Right ventricle myocardium inferior (tissue), 1 donor: Measurements from ENCODE around the gene MEIKIN. TPM values are rescaled to one million over a fixed set of nuclear protein-coding genes. Genes with fewer than 3 reads are reported as not detected.
"Not testable (repeated sequence)": the region's sequence is repeated elsewhere in the genome, so short reads cannot be mapped to it uniquely, and the experiment has no call there.

ENCODE experiments used
- ATAC-seq: fragments of 200-7000 bp; cut with Tn5 transposase; one replicate; pipeline ENCODE4 v1.9.1; 2020; ENCODE audit warnings: mild to moderate bottlenecking, moderate library complexity
- DNase-seq: peaks from one replicate; pipeline ENCODE4 v3.0.0; 2021; ENCODE audit errors: missing footprints
- intact Hi-C: fragments of 100-400 bp; cut with DNase I; formaldehyde crosslinking; loops from one replicate; pipeline ENCODE4 v1.11.0; 2022
- total RNA-seq: library from RNA; stranded (reverse); fragmentation: NEBNext Ultra II Directional; extraction: Animal tissue kit (Norgen Biotek cat#: 25700); gene quantifications from one replicate; pipeline ENCODE4 v1.2.1, GENCODE V29; 2021
- donor health status: DM: no; HTN: yes; CAD: no; lungs with severe emphysema.

MEIKIN gene
- total RNA-seq, 1 donor from 2014 or later = not detected

- intact Hi-C loops = not testable (repeated sequence)
These were observed 112.8 kb downstream of the MEIKIN start for GRCh38 chr5:131832702-131833101.

GRCh38 chr5:131825404-131826013 lies 120.0 kb downstream of the MEIKIN start:
- intact Hi-C loops = no loop called here
- no peak for DNase-seq
- no peak for ATAC-seq

More at GRCh38 chr5:131832702-131833101, 112.8 kb downstream of the MEIKIN start:
- ATAC-seq, DNase-seq: not testable (repeated sequence)

- no peak for DNase-seq
- intact Hi-C loops = no loop called here
- ATAC-seq = no peak
These were observed 120.8 kb downstream of the MEIKIN start for GRCh38 chr5:131824631-131825030.

GRCh38 chr5:131821221-131821620 lies 124.2 kb downstream of the MEIKIN start:
- ATAC-seq (no peak), DNase-seq (no peak)
- intact Hi-C loops = no loop called here

GRCh38 chr5:131818001-131818724 lies 127.3 kb downstream of the MEIKIN start:
- DNase-seq = no peak
- ATAC-seq = no peak
- intact Hi-C loops = no loop called here

GRCh38 chr5:131814990-131815389 lies 130.5 kb downstream of the MEIKIN start:
- intact Hi-C loops = no loop called here
- DNase-seq (no peak), ATAC-seq (no peak)

- DNase-seq (no peak), ATAC-seq (no peak)
- intact Hi-C loops = no loop called here
These were observed 132.9 kb downstream of the MEIKIN start for GRCh38 chr5:131812371-131813160.

- ATAC-seq = peak; percentile 77
- intact Hi-C loops = loop anchor here (2.0 kb wide), 1 partner anchor 196 kb away; no protein-coding TSS in a partner anchor
- DNase-seq = no peak
These were observed 134.8 kb downstream of the MEIKIN start for GRCh38 chr5:131810510-131811249.

GRCh38 chr5:131796793-131797693 lies 148.4 kb downstream of the MEIKIN start, which contains the start of gene FNIP1:
TSS of gene FNIP1 (minus strand) at chr5:131797017. CDS start at chr5:131796921, 96 bp downstream.
- intact Hi-C loops = loop anchor here (2.0 to 10.0 kb wide), 6 partner anchors 40 to 1168 kb away; partner anchors contain the start of genes AFF4, LYRM7 and RAPGEF6
- DNase-seq (peak; percentile 100), ATAC-seq (peak; percentile 99)

GRCh38 chr5:131795879-131796792 lies 149.3 kb downstream of the MEIKIN start:
- peak; percentile 82 for ATAC-seq
- peak; percentile 92 for DNase-seq
- intact Hi-C loops = loop anchor here (2.0 to 10.0 kb wide), 6 partner anchors 39 to 1169 kb away; partner anchors contain the start of genes AFF4, LYRM7 and RAPGEF6

- intact Hi-C loops = loop anchor here (5.0 to 10.0 kb wide), 4 partner anchors 38 to 1170 kb away; partner anchors contain the start of genes AFF4 and LYRM7
- no peak for DNase-seq
- ATAC-seq = no peak
These were observed 150.2 kb downstream of the MEIKIN start for GRCh38 chr5:131795228-131795627.

- ATAC-seq (no peak), DNase-seq (no peak)
- intact Hi-C loops = loop anchor here (10.0 kb wide), 1 partner anchor 1170 kb away; the partner anchor contains the start of gene AFF4
These were observed 150.9 kb downstream of the MEIKIN start for GRCh38 chr5:131794586-131794985.

- no peak for DNase-seq
- intact Hi-C loops = loop anchor here (10.0 kb wide), 1 partner anchor 1172 kb away; the partner anchor contains the start of gene AFF4
- ATAC-seq = no peak
These were observed 152.6 kb downstream of the MEIKIN start for GRCh38 chr5:131792896-131793295.

GRCh38 chr5:131791866-131792265 lies 153.6 kb downstream of the MEIKIN start:
- DNase-seq (no peak), ATAC-seq (no peak)
- intact Hi-C loops = loop anchor here (10.0 kb wide), 1 partner anchor 1173 kb away; the partner anchor contains the start of gene AFF4

- intact Hi-C loops = loop anchor here (10.0 kb wide), 1 partner anchor 1174 kb away; the partner anchor contains the start of gene AFF4
- ATAC-seq (no peak), DNase-seq (no peak)
These were observed 154.9 kb downstream of the MEIKIN start for GRCh38 chr5:131790550-131790949.

- DNase-seq = no peak
- ATAC-seq = no peak
- intact Hi-C loops = loop anchor here (10.0 kb wide), 1 partner anchor 1175 kb away; the partner anchor contains the start of gene AFF4
These were observed 155.7 kb downstream of the MEIKIN start for GRCh38 chr5:131789765-131790164.
